K562 (cell line): Measurements from ENCODE around the gene PLCB3. TPM values are rescaled to one million over a fixed set of nuclear protein-coding genes. Genes with fewer than 3 reads are reported as not detected.

ENCODE experiments used
- BHLHE40 ChIP-seq: IDR thresholded peaks from 2 replicates; pipeline ENCODE4 v1.6.1; 2011; ENCODE audit warnings: low read length, improper control_type of control experiment
- CREBBP ChIP-seq: IDR thresholded peaks from one replicate; pipeline ENCODE4 v1.6.1; 2012; ENCODE audit warnings: low read depth, mild to moderate bottlenecking, control low read depth, inconsistent platforms, low read length
- EP400 ChIP-seq: fragments of 450-650 bp; IDR thresholded peaks from 2 replicates; pipeline ENCODE4 v1.6.1; 2017; ENCODE audit warnings: antibody characterized with exemption, mild to moderate bottlenecking, moderate library complexity
- GATAD2B ChIP-seq: fragments of 450-650 bp; IDR thresholded peaks from 2 replicates; pipeline ENCODE4 v1.6.1; 2017; ENCODE audit warnings: mild to moderate bottlenecking, borderline replicate concordance
- HIVEP1 ChIP-seq: fragments of 250-450 bp; sonication (Bioruptor Pico); IDR thresholded peaks from 2 replicates; pipeline ENCODE4 v1.4.0; 2020; ENCODE audit warnings: mild to moderate bottlenecking
- HLTF ChIP-seq: fragments of 450-650 bp; IDR thresholded peaks from 2 replicates; pipeline ENCODE4 v1.6.1; 2016
- KDM1A ChIP-seq, 2 experiments: fragments of 450-650 bp; IDR thresholded peaks; 2 replicates each; pipeline ENCODE4 v1.6.1; 2016; ENCODE audit warnings: mild to moderate bottlenecking in 2 of 2
- NFE2L1 ChIP-seq: fragments of 450-650 bp; IDR thresholded peaks from 2 replicates; pipeline ENCODE4 v1.6.1; 2016; ENCODE audit warnings: missing genetic modification characterization, low read depth, mild to moderate bottlenecking, missing compliant biosample characterization, moderate library complexity, borderline replicate concordance
- NR2C2 ChIP-seq, 2 experiments: fragments of 200-800 bp in 1 of 2; sonication (Bioruptor generic) in 1 of 2; sonication (generic) in 1 of 2; formaldehyde crosslinking in 1 of 2; IDR thresholded peaks; 2 replicates each; pipeline versions ENCODE4 v1.6.1 to v1.8.0; 2016 to 2022; ENCODE audit warnings: mild to moderate bottlenecking in 1 of 2, missing compliant biosample characterization in 1 of 2, missing genetic modification characterization in 1 of 2, missing genetic modification reagents in 1 of 2
- RBFOX2 ChIP-seq: fragments of 200-400 bp; formaldehyde crosslinking; IDR thresholded peaks from 2 replicates; pipeline ENCODE4 v1.6.1; 2017; ENCODE audit warnings: low read depth, mild to moderate bottlenecking, low read length, moderate library complexity
- RBM17 ChIP-seq: fragments of 200-400 bp; formaldehyde crosslinking; IDR thresholded peaks from 2 replicates; pipeline ENCODE4 v1.6.1; 2017; ENCODE audit warnings: low read depth, mild to moderate bottlenecking, low read length, borderline replicate concordance
- SMARCB1 ChIP-seq: IDR thresholded peaks from 2 replicates; pipeline ENCODE4 v1.6.1; 2011; ENCODE audit warnings: improper control_type of control experiment, low read depth; ENCODE audit not compliant: insufficient read length
- TBP ChIP-seq: optimal IDR thresholded peaks from 2 replicates; pipeline ENCODE3; 2011; ENCODE audit warnings: low read depth, low read length, improper control_type of control experiment
- TOE1 ChIP-seq, 2 experiments: fragments of 450-650 bp in 1 of 2; sonication (generic) in 1 of 2; formaldehyde crosslinking in 1 of 2; IDR thresholded peaks; 2 replicates each; pipeline versions ENCODE4 v1.7.1 to v1.8.0; 2016 to 2022; ENCODE audit warnings: borderline replicate concordance in 2 of 2, mild to moderate bottlenecking in 2 of 2, antibody characterized with exemption in 1 of 2, inconsistent platforms in 1 of 2, low read depth in 1 of 2, missing genetic modification reagents in 1 of 2, moderate library complexity in 1 of 2
- ZNF584 ChIP-seq: fragments of 200-800 bp; sonication (Bioruptor generic); IDR thresholded peaks from 2 replicates; pipeline ENCODE4 v1.6.1; 2016; ENCODE audit warnings: low read depth, mild to moderate bottlenecking, missing genetic modification characterization, missing compliant biosample characterization
- ZNF695 ChIP-seq: fragments of 450-650 bp; formaldehyde crosslinking; IDR thresholded peaks from 2 replicates; pipeline ENCODE4 v1.4.0; 2020; ENCODE audit warnings: mild to moderate bottlenecking, moderate library complexity
- ZNF785 ChIP-seq: fragments of 250-450 bp; sonication (Bioruptor Pico); IDR thresholded peaks from 2 replicates; pipeline ENCODE4 v1.4.0; 2020; ENCODE audit warnings: mild to moderate bottlenecking
- polyA plus RNA-seq, 8 experiments: library from polyadenylated mRNA; depleted of rRNA in 4 of 8; stranded (reverse) in 5 of 8; unstranded in 3 of 8; fragments of >200 nt; fragmentation: Nextera tagmentation in 2 of 8; fragmentation: Illumina TruSeq in 1 of 8; extraction: Ambion mirVana in 2 of 8; extraction: Trizol in 1 of 8; gene quantifications; 2 replicates each; pipeline versions ENCODE4 v1.2.1 to v1.2.3, GENCODE V29; 2011 to 2014; ENCODE audit warnings: inconsistent platforms in 1 of 8, missing spikeins in 1 of 8
- total RNA-seq, 7 experiments: library from RNA; depleted of rRNA in 6 of 7; stranded (reverse); fragments of >200 nt in 6 of 7; fragmentation: Illumina TruSeq in 2 of 7; extraction: Trizol in 2 of 7; gene quantifications; 2 replicates each; pipeline versions ENCODE4 v1.2.1 to v1.2.3, GENCODE V29; 2011 to 2021; ENCODE audit warnings: low replicate concordance in 1 of 7
- TF ChIP-seq, protein P1 (sequence below), 2 experiments: fragments of 450-650 bp; formaldehyde crosslinking in 1 of 2; IDR thresholded peaks; 2 replicates each; pipeline versions ENCODE4 v1.4.0 to v1.6.1; 2014 to 2020; ENCODE audit warnings: mild to moderate bottlenecking in 2 of 2, borderline replicate concordance in 1 of 2, low read depth in 1 of 2

PLCB3 gene
- total and polyA plus RNA-seq, 9 of the 15 experiments (the other 6 are each of a cell fraction or from before 2014, with no cell fraction given) = 0.31 to 44.8 (median 14.6) TPM

DNA sequence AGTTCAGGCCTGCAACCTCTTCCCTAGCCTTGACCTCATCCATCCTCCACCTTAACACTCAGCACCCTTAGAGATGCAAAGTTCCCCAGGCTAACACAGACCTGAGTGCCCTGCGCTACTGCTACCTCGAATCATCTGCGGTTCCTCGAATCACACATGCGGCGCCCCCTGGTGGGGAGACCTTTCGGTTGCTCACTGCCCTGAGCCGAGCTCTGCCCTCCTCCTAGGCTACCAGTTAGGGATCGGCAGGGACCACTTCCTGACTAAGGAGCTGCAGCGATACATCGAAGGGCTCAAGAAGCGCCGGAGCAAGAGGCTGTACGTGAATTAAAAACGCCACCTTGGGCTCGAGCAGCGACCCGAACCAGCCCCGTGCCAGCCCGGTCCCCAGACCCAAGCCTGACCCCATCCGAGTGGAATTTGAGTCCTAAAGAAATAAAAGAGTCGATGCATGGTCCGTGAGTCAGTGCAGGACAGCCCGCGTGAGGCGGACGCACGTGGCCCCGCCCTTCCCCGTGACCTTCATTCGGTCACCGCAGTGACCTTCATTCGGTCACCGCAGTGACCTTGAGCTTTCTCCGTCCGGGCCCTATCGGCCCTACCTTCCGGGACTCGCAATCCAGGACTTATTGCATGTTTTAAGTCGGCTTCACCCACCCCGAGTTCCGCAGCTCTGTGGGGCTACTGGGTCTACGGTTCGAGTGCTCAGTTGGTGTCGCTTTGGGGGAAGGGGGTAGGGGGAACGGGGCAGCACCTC, 53.2 kb downstream of the PLCB3 start (continued):
- no peak for TF ChIP-seq ZNF584 (CRISPR knock-in tag)
- peak; percentile 81 for TF ChIP-seq RBFOX2
- no peak for TF ChIP-seq CREBBP
- no peak for TF ChIP-seq ZNF785 (CRISPR knock-in tag)
- TF ChIP-seq RBM17 = no peak
- TF ChIP-seq TBP = peak; percentile 36
- TF ChIP-seq SMARCB1 = no peak
- no peak for TF ChIP-seq NFE2L1
- TF ChIP-seq KDM1A (IDR thresholded peaks at IDR 0.05) = no peak
- no peak for TF ChIP-seq HIVEP1
- TF ChIP-seq EP400 = peak; percentile 93
- TF ChIP-seq ZNF695 (CRISPR knock-in tag) = no peak
- TF ChIP-seq BHLHE40 = peak; percentile 87
- TF ChIP-seq TOE1 (IDR thresholded peaks at IDR 0.05; ENCODE audit: borderline replicate concordance) = peak; percentile 60; the same call in 1 of the 2 replicates
- TF ChIP-seq TOE1 (CRISPR knock-in tag; IDR thresholded peaks at IDR 0.05; ENCODE audit: borderline replicate concordance, low read depth) = no peak
- TF ChIP-seq NR2C2 (CRISPR knock-in tag; IDR thresholded peaks at IDR 0.05) = no peak
- peak; percentile 75 for TF ChIP-seq NR2C2 (tag; IDR thresholded peaks at IDR 0.05)
- TF ChIP-seq, protein P1, sequence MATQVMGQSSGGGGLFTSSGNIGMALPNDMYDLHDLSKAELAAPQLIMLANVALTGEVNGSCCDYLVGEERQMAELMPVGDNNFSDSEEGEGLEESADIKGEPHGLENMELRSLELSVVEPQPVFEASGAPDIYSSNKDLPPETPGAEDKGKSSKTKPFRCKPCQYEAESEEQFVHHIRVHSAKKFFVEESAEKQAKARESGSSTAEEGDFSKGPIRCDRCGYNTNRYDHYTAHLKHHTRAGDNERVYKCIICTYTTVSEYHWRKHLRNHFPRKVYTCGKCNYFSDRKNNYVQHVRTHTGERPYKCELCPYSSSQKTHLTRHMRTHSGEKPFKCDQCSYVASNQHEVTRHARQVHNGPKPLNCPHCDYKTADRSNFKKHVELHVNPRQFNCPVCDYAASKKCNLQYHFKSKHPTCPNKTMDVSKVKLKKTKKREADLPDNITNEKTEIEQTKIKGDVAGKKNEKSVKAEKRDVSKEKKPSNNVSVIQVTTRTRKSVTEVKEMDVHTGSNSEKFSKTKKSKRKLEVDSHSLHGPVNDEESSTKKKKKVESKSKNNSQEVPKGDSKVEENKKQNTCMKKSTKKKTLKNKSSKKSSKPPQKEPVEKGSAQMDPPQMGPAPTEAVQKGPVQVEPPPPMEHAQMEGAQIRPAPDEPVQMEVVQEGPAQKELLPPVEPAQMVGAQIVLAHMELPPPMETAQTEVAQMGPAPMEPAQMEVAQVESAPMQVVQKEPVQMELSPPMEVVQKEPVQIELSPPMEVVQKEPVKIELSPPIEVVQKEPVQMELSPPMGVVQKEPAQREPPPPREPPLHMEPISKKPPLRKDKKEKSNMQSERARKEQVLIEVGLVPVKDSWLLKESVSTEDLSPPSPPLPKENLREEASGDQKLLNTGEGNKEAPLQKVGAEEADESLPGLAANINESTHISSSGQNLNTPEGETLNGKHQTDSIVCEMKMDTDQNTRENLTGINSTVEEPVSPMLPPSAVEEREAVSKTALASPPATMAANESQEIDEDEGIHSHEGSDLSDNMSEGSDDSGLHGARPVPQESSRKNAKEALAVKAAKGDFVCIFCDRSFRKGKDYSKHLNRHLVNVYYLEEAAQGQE (IDR thresholded peaks at IDR 0.05; ENCODE audit: borderline replicate concordance) = peak; percentile 51
- TF ChIP-seq, protein P1 (CRISPR knock-in tag; IDR thresholded peaks at IDR 0.05; ENCODE audit: low read depth) = 0 out of 2 replicates have a peak, but pooled peaks have one; percentile 68
- peak; percentile 44; the same call in 1 of the 2 replicates for TF ChIP-seq GATAD2B
- peak; percentile 74; the same call in 1 of the 2 replicates for TF ChIP-seq HLTF
